C4-2B (cell line): Measurements from ENCODE around the gene TBL1XR1.

Source experiments
- ZFX ChIP-seq: fragments of 450-650 bp; IDR thresholded peaks from 2 replicates; pipeline ENCODE4 v1.6.1; 2017
- TF ChIP-seq, protein P1 (sequence below): fragments of 450-650 bp; conservative IDR thresholded peaks from 2 replicates; pipeline ENCODE4 v1.5.1; 2017; ENCODE audit warnings: mild to moderate bottlenecking

DNA sequence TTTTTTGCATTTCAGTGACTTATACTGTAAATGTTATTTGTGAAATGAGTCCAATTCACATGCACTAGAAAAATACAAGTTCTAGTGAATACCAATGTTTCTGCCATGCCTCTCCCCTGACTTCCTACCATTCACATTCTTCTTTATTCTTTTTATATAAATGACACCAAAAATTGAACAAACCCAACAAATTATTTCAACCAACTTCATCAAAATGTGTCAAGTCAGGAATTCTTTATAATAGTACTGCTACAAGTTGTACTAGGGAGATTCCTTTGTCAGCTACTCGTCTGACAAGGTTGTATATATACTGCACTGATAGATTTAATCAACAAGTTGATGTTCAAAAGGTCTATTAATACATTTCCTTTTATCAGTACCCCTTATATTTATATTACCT is 3.0 kb downstream of the TBL1XR1 start:
- TF ChIP-seq, protein P1, sequence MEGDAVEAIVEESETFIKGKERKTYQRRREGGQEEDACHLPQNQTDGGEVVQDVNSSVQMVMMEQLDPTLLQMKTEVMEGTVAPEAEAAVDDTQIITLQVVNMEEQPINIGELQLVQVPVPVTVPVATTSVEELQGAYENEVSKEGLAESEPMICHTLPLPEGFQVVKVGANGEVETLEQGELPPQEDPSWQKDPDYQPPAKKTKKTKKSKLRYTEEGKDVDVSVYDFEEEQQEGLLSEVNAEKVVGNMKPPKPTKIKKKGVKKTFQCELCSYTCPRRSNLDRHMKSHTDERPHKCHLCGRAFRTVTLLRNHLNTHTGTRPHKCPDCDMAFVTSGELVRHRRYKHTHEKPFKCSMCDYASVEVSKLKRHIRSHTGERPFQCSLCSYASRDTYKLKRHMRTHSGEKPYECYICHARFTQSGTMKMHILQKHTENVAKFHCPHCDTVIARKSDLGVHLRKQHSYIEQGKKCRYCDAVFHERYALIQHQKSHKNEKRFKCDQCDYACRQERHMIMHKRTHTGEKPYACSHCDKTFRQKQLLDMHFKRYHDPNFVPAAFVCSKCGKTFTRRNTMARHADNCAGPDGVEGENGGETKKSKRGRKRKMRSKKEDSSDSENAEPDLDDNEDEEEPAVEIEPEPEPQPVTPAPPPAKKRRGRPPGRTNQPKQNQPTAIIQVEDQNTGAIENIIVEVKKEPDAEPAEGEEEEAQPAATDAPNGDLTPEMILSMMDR = no peak
- TF ChIP-seq ZFX = no peak
